Neural progenitor cell (in vitro differentiated cells): Measurements from ENCODE around the gene NRCAM.

ENCODE experiments used
- CTCF ChIP-seq: fragments of 200-600 bp; sonication (generic); IDR thresholded peaks from 2 replicates; pipeline ENCODE4 v1.5.1; 2017; ENCODE audit warnings: antibody characterized with exemption, mild to moderate bottlenecking
- EZH2 ChIP-seq: fragments of 200-600 bp; sonication (generic); IDR thresholded peaks from 2 replicates; pipeline ENCODE4 v1.6.1; 2017; ENCODE audit warnings: antibody characterized with exemption, mild to moderate bottlenecking, moderate library complexity

- no peak for TF ChIP-seq CTCF
- no peak for TF ChIP-seq EZH2
These were observed 80.6 kb downstream of the NRCAM start for GRCh38 chr7:108375668-108376067.
